ENCODE results near the gene MOCS2.

GRCh38 chr5:53071738-53072137, 37.8 kb downstream of the MOCS2 start:
- TF ChIP-seq CTCF (IDR thresholded peaks at IDR 0.05) (no peak), POLR2A (IDR thresholded peaks at IDR 0.05; ENCODE audit: low read depth) (no peak), POLR2AphosphoS5 (IDR thresholded peaks at IDR 0.05) (no peak)
